ENCODE results near the gene ECM2.
"Not testable (repeated sequence)": the region's sequence is repeated elsewhere in the genome, so short reads cannot be mapped to it uniquely, and the experiment has no call there.

Gene ECM2

GRCh38 chr9:92535940-92536850 is at the start of gene ECM2:
TSS of gene ECM2 (minus strand) at chr9:92535990. CDS start at chr9:92522866, 13,124 bp downstream.
- no peaks in the 10 kb centered on the region for H3K36me3 ChIP-seq (ENCODE audit: control insufficient read depth, insufficient read depth, low read length)
- H3K27me3 ChIP-seq (replicated peaks; ENCODE audit: control insufficient read depth, insufficient read depth, low read length), result no peaks in the 10 kb centered on the region
- DNase-seq (ENCODE audit: extremely low read depth, insufficient read length), result no peak
- H3K4me3 ChIP-seq (replicated peaks; ENCODE audit: low read depth, low read length), result peak within 1 kb of the TSS; percentile 26; the same call in 1 of the 2 replicates
- no peak for TF ChIP-seq CTCF (IDR thresholded peaks at IDR 0.05; ENCODE audit: insufficient read depth, low read length, poor library complexity, severe bottlenecking)

- H3K27me3 ChIP-seq (replicated peaks; ENCODE audit: control insufficient read depth, insufficient read depth, low read length), result no peaks in the 10 kb centered on the region
- no peaks in the 10 kb centered on the region for H3K36me3 ChIP-seq (ENCODE audit: control insufficient read depth, insufficient read depth, low read length)
- TF ChIP-seq CTCF (IDR thresholded peaks at IDR 0.05; ENCODE audit: insufficient read depth, low read length, poor library complexity, severe bottlenecking), result no peak
- H3K4me3 ChIP-seq (replicated peaks; ENCODE audit: low read depth, low read length), result no peak overlapping the region
- DNase-seq (ENCODE audit: extremely low read depth, insufficient read length), result no peak
Measured at GRCh38 chr9:92576175-92576574, 40.4 kb upstream of the ECM2 start.

- H3K36me3 ChIP-seq (ENCODE audit: control insufficient read depth, insufficient read depth, low read length); H3K4me3 ChIP-seq (replicated peaks; ENCODE audit: low read depth, low read length); H3K27me3 ChIP-seq (replicated peaks; ENCODE audit: control insufficient read depth, insufficient read depth, low read length); DNase-seq (ENCODE audit: extremely low read depth, insufficient read length): not testable (repeated sequence)
Measured at GRCh38 chr9:92573612-92574011, 37.8 kb upstream of the ECM2 start.

- DNase-seq (ENCODE audit: extremely low read depth, insufficient read length); H3K27me3 ChIP-seq (replicated peaks; ENCODE audit: control insufficient read depth, insufficient read depth, low read length); H3K4me3 ChIP-seq (replicated peaks; ENCODE audit: low read depth, low read length): not testable (repeated sequence)
Measured at GRCh38 chr9:92571871-92572270, 36.1 kb upstream of the ECM2 start.

GRCh38 chr9:92564982-92565381 is 29.2 kb upstream of the ECM2 start:
- Histone ChIP-seq H3K4me3 (replicated peaks; ENCODE audit: low read depth, low read length) (no peak overlapping the region), H3K27me3 (replicated peaks; ENCODE audit: control insufficient read depth, insufficient read depth, low read length) (no peaks in the 10 kb centered on the region), H3K36me3 (ENCODE audit: control insufficient read depth, insufficient read depth, low read length) (no peaks in the 10 kb centered on the region)
- DNase-seq (ENCODE audit: extremely low read depth, insufficient read length), result no peak
- TF ChIP-seq CTCF (IDR thresholded peaks at IDR 0.05; ENCODE audit: insufficient read depth, low read length, poor library complexity, severe bottlenecking), result no peak

More at GRCh38 chr9:92571871-92572270, 36.1 kb upstream of the ECM2 start:
- not testable (repeated sequence) for H3K36me3 ChIP-seq (ENCODE audit: control insufficient read depth, insufficient read depth, low read length)

- no peaks in the 10 kb centered on the region for H3K27me3 ChIP-seq (replicated peaks; ENCODE audit: control insufficient read depth, insufficient read depth, low read length)
- no peak overlapping the region for H3K4me3 ChIP-seq (replicated peaks; ENCODE audit: low read depth, low read length)
- H3K36me3 ChIP-seq (ENCODE audit: control insufficient read depth, insufficient read depth, low read length), result no peaks in the 10 kb centered on the region
- no peak for TF ChIP-seq CTCF (IDR thresholded peaks at IDR 0.05; ENCODE audit: insufficient read depth, low read length, poor library complexity, severe bottlenecking)
- no peak for DNase-seq (ENCODE audit: extremely low read depth, insufficient read length)
Measured at GRCh38 chr9:92564504-92564903, 28.7 kb upstream of the ECM2 start.
